B cell (primary cell): ENCODE data around the gene ZBTB4.

Experiments
- EZH2 ChIP-seq: IDR thresholded peaks from 2 replicates; pipeline ENCODE4 v1.6.1; 2012; ENCODE audit warnings: borderline replicate concordance, low read depth, mild to moderate bottlenecking, moderate library complexity, low read length; ENCODE audit not compliant: insufficient read depth, poor library complexity, severe bottlenecking
- TF ChIP-seq, protein P1 (sequence below): fragments of 200-600 bp; IDR thresholded peaks from one replicate; pipeline ENCODE4 v1.8.0; 2022; ENCODE audit warnings: antibody characterized with exemption, mild to moderate bottlenecking

DNA sequence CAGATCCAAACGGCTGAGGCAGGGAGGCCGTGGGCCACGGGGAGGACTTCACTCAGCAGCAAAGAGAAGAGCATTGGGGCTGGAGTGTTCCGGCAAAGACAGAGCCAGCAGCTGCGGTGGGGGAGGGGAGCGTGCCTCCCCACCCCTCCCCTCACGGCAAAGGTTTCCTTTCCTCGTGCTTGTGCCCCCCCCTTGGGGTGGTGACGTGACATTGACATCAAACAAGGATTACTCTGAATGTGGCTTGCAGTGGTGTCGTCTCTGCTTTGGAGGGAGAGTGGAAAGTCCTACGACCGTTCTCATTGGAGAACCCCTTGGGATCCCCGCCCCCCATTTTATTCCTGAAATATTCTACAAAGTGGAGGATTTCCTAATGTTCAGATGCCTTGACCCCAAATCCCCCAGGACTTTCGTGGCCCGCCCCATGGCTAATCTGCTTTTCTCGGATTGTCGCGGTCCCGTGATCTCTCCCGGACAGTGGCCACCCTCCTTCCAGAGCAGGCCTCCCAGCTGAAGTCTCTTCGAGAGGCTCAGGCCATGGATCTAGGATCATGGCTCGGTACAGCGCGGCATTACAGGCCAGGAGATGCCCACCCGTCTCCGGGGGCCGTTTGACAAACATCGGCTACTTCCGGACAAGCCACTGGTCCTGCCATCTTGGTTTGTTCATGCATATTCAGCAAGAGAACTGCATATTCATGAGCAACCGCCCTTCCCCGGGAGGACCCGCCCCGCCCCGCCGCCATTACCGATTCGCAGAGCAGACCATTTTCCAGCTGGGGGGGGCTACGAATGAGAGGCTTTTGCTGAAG lies 4.0 kb upstream of the ZBTB4 start:
- TF ChIP-seq, protein P1, sequence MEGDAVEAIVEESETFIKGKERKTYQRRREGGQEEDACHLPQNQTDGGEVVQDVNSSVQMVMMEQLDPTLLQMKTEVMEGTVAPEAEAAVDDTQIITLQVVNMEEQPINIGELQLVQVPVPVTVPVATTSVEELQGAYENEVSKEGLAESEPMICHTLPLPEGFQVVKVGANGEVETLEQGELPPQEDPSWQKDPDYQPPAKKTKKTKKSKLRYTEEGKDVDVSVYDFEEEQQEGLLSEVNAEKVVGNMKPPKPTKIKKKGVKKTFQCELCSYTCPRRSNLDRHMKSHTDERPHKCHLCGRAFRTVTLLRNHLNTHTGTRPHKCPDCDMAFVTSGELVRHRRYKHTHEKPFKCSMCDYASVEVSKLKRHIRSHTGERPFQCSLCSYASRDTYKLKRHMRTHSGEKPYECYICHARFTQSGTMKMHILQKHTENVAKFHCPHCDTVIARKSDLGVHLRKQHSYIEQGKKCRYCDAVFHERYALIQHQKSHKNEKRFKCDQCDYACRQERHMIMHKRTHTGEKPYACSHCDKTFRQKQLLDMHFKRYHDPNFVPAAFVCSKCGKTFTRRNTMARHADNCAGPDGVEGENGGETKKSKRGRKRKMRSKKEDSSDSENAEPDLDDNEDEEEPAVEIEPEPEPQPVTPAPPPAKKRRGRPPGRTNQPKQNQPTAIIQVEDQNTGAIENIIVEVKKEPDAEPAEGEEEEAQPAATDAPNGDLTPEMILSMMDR, result no peak
- no peak for TF ChIP-seq EZH2
